Colonic mucosa (tissue), 4 donors: ENCODE data around the gene REN. TPM values are rescaled to one million over a fixed set of nuclear protein-coding genes. Genes with fewer than 3 reads are reported as not detected.

Experiments used
- DNase-seq: peaks from one replicate; pipeline ENCODE4 v3.0.0-alpha.2; 2020
- H3K27ac ChIP-seq: fragments of 200-600 bp; one replicate; pipeline ENCODE4 v1.8.0; 2021
- H3K27me3 ChIP-seq: fragments of 200-600 bp; one replicate; pipeline ENCODE4 v1.8.0; 2021
- H3K36me3 ChIP-seq: fragments of 200-600 bp; one replicate; pipeline ENCODE4 v1.8.0; 2021
- H3K4me1 ChIP-seq: fragments of 200-600 bp; one replicate; pipeline ENCODE4 v1.8.0; 2021; ENCODE audit warnings: mild to moderate bottlenecking
- H3K4me3 ChIP-seq: fragments of 200-600 bp; one replicate; pipeline ENCODE4 v1.8.0; 2021
- H3K9ac ChIP-seq, 2 donors: one replicate each; pipeline ENCODE4 v1.7.0; 2013; ENCODE audit warnings: control low read depth in 2 of 2, low read depth in 2 of 2, low read length in 2 of 2
- H3K9me3 ChIP-seq: fragments of 200-600 bp; one replicate; pipeline ENCODE4 v1.8.0; 2021
- intact Hi-C: fragments of 100-400 bp; cut with DNase I; formaldehyde crosslinking; loops from one replicate; pipeline ENCODE4 v1.14.1; 2022
- total RNA-seq, 2 donors: library from RNA; stranded (reverse); fragmentation: NEBNext Ultra II Directional in 1 of 2; extraction: Animal tissue kit (Norgen Biotek cat#: 25700) in 1 of 2; gene quantifications; one replicate each; pipeline ENCODE4 v1.2.1, GENCODE V29; 2021
- TF ChIP-seq, protein P1 (sequence below): fragments of 200-600 bp; IDR thresholded peaks from one replicate; pipeline ENCODE4 v1.8.0; 2022; ENCODE audit warnings: antibody characterized with exemption, mild to moderate bottlenecking
- donor health status: healthy.
- donor health status: DM: no; HTN: no; CAD: no.
- donor health status: DM: no; HTN: no; CAD: no.

The REN gene
- total RNA-seq, 2 donors from 2014 or later = 0.82 TPM; not detected in 1

DNA sequence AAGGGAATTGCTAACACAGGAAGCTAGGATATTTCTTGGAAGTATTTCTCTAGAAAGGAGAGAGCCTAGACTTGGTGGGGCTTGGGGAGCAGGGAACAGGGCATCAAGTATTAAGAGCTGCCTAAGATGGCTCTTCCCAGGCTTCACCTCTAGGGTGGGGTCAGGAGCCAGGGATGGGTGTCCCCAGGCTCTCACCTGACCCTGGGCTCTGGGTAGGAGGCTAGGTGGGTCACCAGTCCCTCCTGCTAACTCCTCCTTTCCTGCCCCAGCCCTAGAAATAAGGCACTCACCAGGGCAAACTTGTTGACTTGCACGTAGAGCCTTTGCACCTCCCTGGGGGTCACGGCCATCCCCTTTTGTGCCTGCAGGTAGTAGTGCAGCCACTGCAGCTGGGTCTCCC is 29.3 kb downstream of the REN start:
- Histone ChIP-seq H3K4me1 (no peaks in the 10 kb centered on the region), H3K4me3 (no peak overlapping the region), H3K36me3 (no peaks in the 10 kb centered on the region), H3K27ac (no peak overlapping the region), H3K9ac (no peak overlapping the region), H3K9me3 (no peaks in the 10 kb centered on the region), H3K27me3 (no peaks in the 10 kb centered on the region)
- intact Hi-C loops = no loop called here
- DNase-seq = no peak
- TF ChIP-seq, protein P1, sequence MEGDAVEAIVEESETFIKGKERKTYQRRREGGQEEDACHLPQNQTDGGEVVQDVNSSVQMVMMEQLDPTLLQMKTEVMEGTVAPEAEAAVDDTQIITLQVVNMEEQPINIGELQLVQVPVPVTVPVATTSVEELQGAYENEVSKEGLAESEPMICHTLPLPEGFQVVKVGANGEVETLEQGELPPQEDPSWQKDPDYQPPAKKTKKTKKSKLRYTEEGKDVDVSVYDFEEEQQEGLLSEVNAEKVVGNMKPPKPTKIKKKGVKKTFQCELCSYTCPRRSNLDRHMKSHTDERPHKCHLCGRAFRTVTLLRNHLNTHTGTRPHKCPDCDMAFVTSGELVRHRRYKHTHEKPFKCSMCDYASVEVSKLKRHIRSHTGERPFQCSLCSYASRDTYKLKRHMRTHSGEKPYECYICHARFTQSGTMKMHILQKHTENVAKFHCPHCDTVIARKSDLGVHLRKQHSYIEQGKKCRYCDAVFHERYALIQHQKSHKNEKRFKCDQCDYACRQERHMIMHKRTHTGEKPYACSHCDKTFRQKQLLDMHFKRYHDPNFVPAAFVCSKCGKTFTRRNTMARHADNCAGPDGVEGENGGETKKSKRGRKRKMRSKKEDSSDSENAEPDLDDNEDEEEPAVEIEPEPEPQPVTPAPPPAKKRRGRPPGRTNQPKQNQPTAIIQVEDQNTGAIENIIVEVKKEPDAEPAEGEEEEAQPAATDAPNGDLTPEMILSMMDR = no peak

DNA sequence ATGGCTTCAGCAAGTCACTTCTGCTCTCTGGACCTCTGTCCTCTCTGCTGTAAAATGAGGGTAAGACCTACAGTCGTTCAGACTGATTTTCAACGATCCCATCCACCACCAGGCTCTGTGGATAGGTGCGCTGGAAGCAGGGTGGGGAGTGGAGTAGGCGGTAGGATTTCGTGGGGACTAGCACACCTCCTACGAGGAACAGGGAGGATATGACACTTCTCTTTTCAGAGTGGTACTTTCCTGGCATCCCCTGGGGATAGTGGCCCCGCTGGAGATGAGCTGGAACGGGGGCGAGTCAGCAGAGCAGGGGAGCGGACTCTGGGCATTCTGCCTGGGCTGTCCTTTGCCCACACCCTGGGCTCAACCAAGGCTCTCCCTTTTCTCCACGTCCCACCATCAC is 32.0 kb downstream of the REN start:
- intact Hi-C loops = no loop called here
- H3K4me1 ChIP-seq = no peaks in the 10 kb centered on the region
- no peak overlapping the region for H3K27ac ChIP-seq
- TF ChIP-seq, protein P1 = no peak
- H3K9me3 ChIP-seq = no peaks in the 10 kb centered on the region
- H3K4me3 ChIP-seq = no peak overlapping the region
- no peaks in the 10 kb centered on the region for H3K36me3 ChIP-seq
- no peak for DNase-seq
- no peak overlapping the region for H3K9ac ChIP-seq
- H3K27me3 ChIP-seq = no peaks in the 10 kb centered on the region

DNA sequence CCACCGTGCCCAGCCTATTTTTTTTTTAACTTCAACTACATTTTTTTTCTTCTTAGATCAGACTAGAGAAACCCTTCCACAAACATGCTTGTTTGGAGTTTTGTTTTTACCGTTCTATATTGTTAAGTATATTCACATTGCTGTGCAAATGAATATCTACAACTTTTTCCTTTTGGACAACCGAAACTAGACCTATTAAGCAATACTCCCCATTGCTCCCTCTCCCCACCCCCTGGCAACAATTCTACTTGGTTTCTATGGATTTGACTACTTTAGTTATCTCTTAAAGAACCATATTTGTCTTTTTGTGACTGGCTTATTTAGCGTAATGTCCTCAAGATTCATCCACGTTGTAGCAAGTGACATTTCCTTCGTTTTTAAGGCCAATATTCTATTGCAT is 33.4 kb downstream of the REN start:
- H3K9me3 ChIP-seq = no peaks in the 10 kb centered on the region
- H3K36me3 ChIP-seq = no peaks in the 10 kb centered on the region
- no peak overlapping the region for H3K27ac ChIP-seq
- H3K9ac ChIP-seq = no peak overlapping the region
- no peak for DNase-seq
- peaks cover 3% of the 10 kb centered on the region for H3K4me1 ChIP-seq
- intact Hi-C loops = no loop called here
- H3K4me3 ChIP-seq = no peak overlapping the region
- TF ChIP-seq, protein P1 = no peak
- no peaks in the 10 kb centered on the region for H3K27me3 ChIP-seq

DNA sequence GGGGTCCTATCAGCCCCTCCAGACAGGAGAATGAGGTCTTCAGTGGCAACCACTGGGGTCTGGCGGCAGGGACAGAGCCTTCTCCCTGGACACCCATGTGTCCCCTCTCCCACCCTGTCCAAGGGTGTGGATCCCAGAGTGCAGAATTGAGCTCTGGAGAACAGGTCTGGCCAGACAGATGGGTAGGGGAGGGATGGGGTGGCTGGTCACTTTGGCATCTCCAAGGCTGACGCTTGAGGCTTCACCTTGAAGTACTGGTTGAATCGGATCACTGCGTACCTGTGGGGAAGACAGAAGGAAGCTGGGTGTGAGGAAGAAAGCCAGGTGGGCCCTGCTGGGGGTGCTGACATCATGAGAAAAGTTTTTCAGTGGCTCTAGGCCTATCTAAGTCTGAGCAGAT is 34.2 kb downstream of the REN start:
- no peak for DNase-seq
- intact Hi-C loops = no loop called here
- H3K4me1 ChIP-seq = peaks cover 3% of the 10 kb centered on the region
- no peak overlapping the region for H3K9ac ChIP-seq
- H3K27me3 ChIP-seq = no peaks in the 10 kb centered on the region
- H3K36me3 ChIP-seq = no peaks in the 10 kb centered on the region
- H3K4me3 ChIP-seq = no peak overlapping the region
- no peak overlapping the region for H3K27ac ChIP-seq
- TF ChIP-seq, protein P1 = no peak
- no peaks in the 10 kb centered on the region for H3K9me3 ChIP-seq

DNA sequence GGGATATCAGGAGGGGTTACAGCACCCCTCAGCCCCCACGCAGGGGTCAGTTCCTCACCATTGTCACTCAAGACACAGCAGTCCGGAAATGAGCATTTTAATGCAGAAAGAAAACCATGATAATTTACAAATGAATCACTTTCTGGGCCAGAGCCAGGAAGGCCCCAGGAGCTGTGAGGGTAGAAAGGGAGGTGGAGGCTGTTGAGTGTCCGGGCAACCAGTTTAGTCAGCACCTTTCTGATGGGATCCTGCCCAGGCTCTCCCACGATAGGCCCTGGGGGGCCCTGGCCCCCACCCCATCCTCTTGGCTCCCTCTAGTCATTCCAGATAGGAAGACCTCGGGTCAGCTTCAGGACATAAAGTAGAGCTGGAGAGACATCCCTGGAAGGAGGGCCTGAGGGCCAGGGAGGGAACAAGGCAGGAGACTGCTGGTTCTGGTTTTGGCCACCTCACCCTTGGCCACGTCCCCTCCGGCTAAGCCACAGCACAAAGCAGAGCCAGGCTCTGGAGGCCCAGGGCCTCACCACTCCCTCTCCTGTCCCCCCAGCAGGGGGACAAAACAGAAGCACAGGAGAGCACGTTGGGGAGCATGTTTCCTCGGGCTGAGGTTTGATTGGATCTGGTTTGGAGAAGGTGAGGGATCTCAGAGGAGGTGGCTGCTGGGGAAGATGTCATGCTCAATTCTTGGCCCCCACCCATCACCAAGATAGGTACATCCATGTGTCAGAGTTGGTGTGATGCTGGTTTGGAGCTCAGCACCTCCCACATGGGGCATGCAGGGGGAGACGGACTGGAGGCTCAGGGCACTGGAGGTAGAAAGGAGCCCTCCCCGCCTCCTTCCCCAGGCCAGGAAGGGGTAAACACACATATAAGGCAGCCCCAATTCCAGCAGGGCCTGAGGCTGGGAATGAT is 34.9 kb downstream of the REN start:
- peak overlapping the region in 1 of 2 donors; percentile 20 for H3K9ac ChIP-seq
- H3K27me3 ChIP-seq = no peaks in the 10 kb centered on the region
- TF ChIP-seq, protein P1 = no peak
- peaks cover 3% of the 10 kb centered on the region for H3K4me1 ChIP-seq
- DNase-seq = no peak
- intact Hi-C loops = no loop called here
- no peaks in the 10 kb centered on the region for H3K36me3 ChIP-seq
- H3K9me3 ChIP-seq = no peaks in the 10 kb centered on the region
- no peak overlapping the region for H3K27ac ChIP-seq
- no peak overlapping the region for H3K4me3 ChIP-seq
